ENCODE data around the gene DHRS4.
"Not testable (repeated sequence)": the region's sequence is repeated elsewhere in the genome, so short reads cannot be mapped to it uniquely, and the experiment has no call there.

DNA sequence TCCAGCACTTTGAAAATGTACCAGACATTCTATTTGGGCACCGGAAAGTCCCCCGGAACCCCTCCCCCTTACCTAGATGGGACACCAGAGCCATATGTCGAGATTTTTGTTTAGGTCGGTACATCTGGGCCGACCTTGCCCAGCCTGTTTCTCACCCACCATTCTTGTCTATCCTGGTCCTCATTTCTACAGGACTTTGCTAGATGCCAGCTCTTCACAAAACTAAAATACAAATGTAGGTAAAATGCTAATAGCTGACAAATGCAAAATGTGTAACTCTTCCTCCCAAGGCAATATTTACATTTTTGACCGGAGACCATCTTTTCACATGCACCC is 677 bp downstream of the DHRS4 start:
- TF ChIP-seq, protein P1, sequence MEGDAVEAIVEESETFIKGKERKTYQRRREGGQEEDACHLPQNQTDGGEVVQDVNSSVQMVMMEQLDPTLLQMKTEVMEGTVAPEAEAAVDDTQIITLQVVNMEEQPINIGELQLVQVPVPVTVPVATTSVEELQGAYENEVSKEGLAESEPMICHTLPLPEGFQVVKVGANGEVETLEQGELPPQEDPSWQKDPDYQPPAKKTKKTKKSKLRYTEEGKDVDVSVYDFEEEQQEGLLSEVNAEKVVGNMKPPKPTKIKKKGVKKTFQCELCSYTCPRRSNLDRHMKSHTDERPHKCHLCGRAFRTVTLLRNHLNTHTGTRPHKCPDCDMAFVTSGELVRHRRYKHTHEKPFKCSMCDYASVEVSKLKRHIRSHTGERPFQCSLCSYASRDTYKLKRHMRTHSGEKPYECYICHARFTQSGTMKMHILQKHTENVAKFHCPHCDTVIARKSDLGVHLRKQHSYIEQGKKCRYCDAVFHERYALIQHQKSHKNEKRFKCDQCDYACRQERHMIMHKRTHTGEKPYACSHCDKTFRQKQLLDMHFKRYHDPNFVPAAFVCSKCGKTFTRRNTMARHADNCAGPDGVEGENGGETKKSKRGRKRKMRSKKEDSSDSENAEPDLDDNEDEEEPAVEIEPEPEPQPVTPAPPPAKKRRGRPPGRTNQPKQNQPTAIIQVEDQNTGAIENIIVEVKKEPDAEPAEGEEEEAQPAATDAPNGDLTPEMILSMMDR (IDR thresholded peaks at IDR 0.05; ENCODE audit: insufficient read depth, low read length, poor library complexity, severe bottlenecking) = not testable (repeated sequence)
- TF ChIP-seq EZH2phosphoT487 (conservative IDR thresholded peaks at IDR 0.05; ENCODE audit: low read length) = not testable (repeated sequence)

Measured in SU-DHL-6 (cell line).